Activated CD8-positive, alpha-beta T cell treated with anti-CD3 and anti-CD28 coated beads for 36 hours (primary cell): ENCODE data around the gene HNRNPA2B1. TPM values are rescaled to one million over a fixed set of nuclear protein-coding genes. Genes with fewer than 3 reads are reported as not detected.
"Not testable (repeated sequence)": the region's sequence is repeated elsewhere in the genome, so short reads cannot be mapped to it uniquely, and the experiment has no call there.

Source experiments
- ATAC-seq: fragments of 200-7000 bp; cut with Tn5 transposase; one replicate; pipeline ENCODE4 v1.10.0; 2021; ENCODE audit warnings: mild to moderate bottlenecking, moderate library complexity
- CTCF ChIA-PET: fragments of 350-600 bp; sonication (Branson Sonifier 250); formaldehyde crosslinking; loops from one replicate; lab custom pipeline; 2021; ENCODE audit warnings: antibody characterized with exemption; lab: Charles Lee
- POLR2A ChIA-PET: fragments of 350-600 bp; sonication (Branson Sonifier 250); formaldehyde crosslinking; loops from one replicate; lab custom pipeline; 2021; ENCODE audit warnings: antibody characterized with exemption; lab: Charles Lee
- DNase-seq: peaks from one replicate; pipeline ENCODE4 v3.0.0-alpha.2; 2020
- H3K27ac Mint-ChIP-seq: one replicate; pipeline ENCODE4 v1.8.0; 2021; ENCODE audit warnings: mild to moderate bottlenecking, mixed read lengths
- H3K27me3 Mint-ChIP-seq: one replicate; pipeline ENCODE4 v1.8.0; 2021; ENCODE audit warnings: mixed read lengths
- H3K36me3 Mint-ChIP-seq: one replicate; pipeline ENCODE4 v1.8.0; 2021; ENCODE audit warnings: low read depth, mixed read lengths
- H3K4me1 Mint-ChIP-seq: one replicate; pipeline ENCODE4 v1.8.0; 2021; ENCODE audit warnings: low read depth, mixed read lengths
- H3K4me3 Mint-ChIP-seq: one replicate; pipeline ENCODE4 v1.8.0; 2021; ENCODE audit warnings: mild to moderate bottlenecking, moderate library complexity, mixed read lengths
- H3K9me3 Mint-ChIP-seq: one replicate; pipeline ENCODE4 v1.8.0; 2021; ENCODE audit warnings: mixed read lengths
- intact Hi-C: fragments of 100-400 bp; cut with micrococcal nuclease; formaldehyde crosslinking; loops from one replicate; pipeline ENCODE4 v1.10.0; 2022
- total RNA-seq, 2 experiments: library from RNA; stranded (reverse); gene quantifications; one replicate each; pipeline ENCODE4 v1.2.3, GENCODE V29; 2021
- TF ChIP-seq, protein P1 (sequence below): fragments of 200-600 bp; IDR thresholded peaks from one replicate; pipeline ENCODE4 v1.8.0; 2022; ENCODE audit warnings: antibody characterized with exemption, mild to moderate bottlenecking

The HNRNPA2B1 gene
- total RNA-seq, 2 experiments from 2014 or later, result 871 to 893 TPM

DNA sequence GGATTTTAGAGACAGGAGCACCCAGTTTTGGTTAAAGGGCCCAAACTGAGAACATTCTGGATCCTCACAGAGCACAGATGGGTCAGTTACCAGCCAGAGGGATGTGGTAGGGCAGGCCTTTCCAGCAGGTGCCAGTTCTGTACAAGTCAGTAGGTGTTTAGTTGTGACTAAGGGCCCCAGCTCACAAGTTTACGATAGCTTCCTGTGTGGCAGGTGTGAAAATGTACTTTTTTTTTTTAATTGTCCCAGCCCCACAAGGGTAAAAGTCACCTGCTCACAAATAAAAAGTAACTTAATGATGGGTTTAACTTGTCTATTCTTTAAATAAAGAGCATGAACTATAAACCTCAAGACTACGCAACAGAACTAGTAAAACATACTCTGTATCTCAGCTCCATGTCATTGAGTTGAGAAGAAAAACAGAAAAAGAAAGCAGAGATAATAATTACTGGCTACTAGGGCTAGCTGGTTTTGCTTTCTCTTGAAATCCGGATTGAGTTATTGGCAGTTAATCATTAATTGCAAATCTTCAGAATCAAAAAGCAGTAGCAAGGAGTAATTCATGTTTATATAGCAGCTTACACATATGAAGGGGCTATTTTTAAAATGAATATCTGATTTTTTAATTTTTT is 33.1 kb downstream of the HNRNPA2B1 start:
- peak; percentile 85 for ATAC-seq
- H3K36me3 Mint-ChIP-seq, result peaks cover 53% of the 10 kb centered on the region
- peak overlapping the region; percentile 9 for H3K4me3 Mint-ChIP-seq
- H3K27me3 Mint-ChIP-seq, result no peaks in the 10 kb centered on the region
- peaks cover 2% of the 10 kb centered on the region for H3K9me3 Mint-ChIP-seq
- H3K27ac Mint-ChIP-seq, result peak overlapping the region; percentile 86
- intact Hi-C loops, result no loop called here
- DNase-seq, result peak; percentile 70
- CTCF ChIA-PET, result interaction anchor here (1.1 to 2.5 kb wide), 9 partner anchors 9 to 273 kb away, joined by 3 to 10 read pairs (median 6); no protein-coding TSS in a partner anchor
- POLR2A ChIA-PET, result interaction anchor here (1.1 to 3.1 kb wide), 12 partner anchors 11 to 76 kb away, joined by 3 to 39 read pairs (median 8); partner anchors contain the start of genes HNRNPA2B1 and NFE2L3
- TF ChIP-seq, protein P1, sequence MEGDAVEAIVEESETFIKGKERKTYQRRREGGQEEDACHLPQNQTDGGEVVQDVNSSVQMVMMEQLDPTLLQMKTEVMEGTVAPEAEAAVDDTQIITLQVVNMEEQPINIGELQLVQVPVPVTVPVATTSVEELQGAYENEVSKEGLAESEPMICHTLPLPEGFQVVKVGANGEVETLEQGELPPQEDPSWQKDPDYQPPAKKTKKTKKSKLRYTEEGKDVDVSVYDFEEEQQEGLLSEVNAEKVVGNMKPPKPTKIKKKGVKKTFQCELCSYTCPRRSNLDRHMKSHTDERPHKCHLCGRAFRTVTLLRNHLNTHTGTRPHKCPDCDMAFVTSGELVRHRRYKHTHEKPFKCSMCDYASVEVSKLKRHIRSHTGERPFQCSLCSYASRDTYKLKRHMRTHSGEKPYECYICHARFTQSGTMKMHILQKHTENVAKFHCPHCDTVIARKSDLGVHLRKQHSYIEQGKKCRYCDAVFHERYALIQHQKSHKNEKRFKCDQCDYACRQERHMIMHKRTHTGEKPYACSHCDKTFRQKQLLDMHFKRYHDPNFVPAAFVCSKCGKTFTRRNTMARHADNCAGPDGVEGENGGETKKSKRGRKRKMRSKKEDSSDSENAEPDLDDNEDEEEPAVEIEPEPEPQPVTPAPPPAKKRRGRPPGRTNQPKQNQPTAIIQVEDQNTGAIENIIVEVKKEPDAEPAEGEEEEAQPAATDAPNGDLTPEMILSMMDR, result no peak
- H3K4me1 Mint-ChIP-seq, result peaks cover 47% of the 10 kb centered on the region

DNA sequence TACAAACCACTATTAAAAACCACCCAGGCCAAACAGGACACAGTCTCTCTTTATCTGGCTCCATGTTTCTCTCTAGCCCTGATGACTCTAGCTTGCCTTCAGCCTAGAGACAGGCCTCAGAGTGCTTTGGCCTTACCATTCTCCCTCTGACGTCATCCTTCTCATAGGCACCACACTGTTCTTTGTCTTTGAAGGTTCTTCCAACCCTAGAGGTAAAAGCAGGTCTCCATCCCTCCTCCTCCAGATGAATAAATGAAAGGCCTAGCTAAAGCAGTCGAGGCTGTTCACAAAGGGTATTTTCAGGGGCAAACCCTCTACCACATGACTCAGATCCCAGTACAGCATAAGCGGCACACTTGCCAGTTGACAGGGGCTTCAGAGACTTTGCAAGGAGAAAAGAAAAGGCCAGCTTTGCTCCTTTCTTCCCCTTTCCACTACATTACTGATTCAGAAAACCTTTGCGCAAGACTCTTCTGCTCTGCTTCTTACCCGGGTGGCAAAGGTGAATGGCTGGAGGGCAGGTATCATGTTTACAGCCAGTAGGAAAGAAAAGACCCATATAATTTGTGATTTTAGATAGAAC is 33.8 kb downstream of the HNRNPA2B1 start:
- Mint-ChIP-seq H3K4me3 (peak overlapping the region; percentile 9), H3K36me3 (peaks cover 52% of the 10 kb centered on the region), H3K27ac (peak overlapping the region; percentile 86), H3K9me3 (peaks cover 2% of the 10 kb centered on the region), H3K27me3 (no peaks in the 10 kb centered on the region), H3K4me1 (peaks cover 52% of the 10 kb centered on the region)
- ChIA-PET POLR2A (interaction anchor here (1.1 to 3.1 kb wide), 14 partner anchors 10 to 82 kb away, joined by 3 to 39 read pairs (median 8); partner anchors contain the start of genes HNRNPA2B1 and NFE2L3), CTCF (interaction anchor here (1.1 to 2.5 kb wide), 10 partner anchors 9 to 272 kb away, joined by 3 to 10 read pairs (median 6); no protein-coding TSS in a partner anchor)
- intact Hi-C loops, result no loop called here
- ATAC-seq (peak; percentile 85), DNase-seq (peak; percentile 53)
- TF ChIP-seq, protein P1, result no peak

DNA sequence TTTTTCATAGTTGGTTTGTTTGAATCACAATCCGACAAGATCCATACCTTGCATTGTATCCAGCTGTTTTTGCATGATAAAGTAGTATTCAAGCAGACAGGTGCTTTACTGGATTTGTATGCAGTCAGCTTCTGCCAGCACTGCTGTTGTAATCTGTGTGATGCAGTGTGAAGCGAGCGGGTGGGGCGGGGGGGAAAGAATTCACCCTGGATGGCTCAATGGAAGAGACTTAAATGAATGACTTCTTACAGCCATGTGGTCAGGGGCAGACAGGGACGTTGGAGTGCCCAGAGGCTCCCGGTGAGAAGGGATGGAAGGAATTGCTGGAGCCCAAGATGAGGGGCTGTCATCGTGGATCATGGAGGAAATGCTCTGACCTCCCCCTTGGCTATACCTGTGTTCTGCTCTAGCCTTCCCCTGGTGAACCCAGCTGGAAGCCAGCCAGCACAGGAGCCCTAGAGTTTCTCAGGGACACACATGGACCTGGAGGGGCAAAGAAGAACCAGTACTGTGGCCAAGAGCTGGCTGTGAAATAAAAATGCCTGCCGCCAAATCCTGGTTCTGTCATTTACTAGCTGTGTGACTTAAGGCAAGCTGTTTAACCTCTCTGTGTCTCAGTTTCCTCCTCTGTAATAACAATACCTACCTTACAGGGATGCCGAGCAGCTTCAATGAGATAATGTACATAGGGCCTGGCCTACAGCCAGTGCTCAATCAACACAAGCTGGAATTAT is 34.4 kb downstream of the HNRNPA2B1 start:
- ChIA-PET CTCF (interaction anchor here (1.1 to 2.5 kb wide), 9 partner anchors 8 to 272 kb away, joined by 3 to 10 read pairs (median 6); no protein-coding TSS in a partner anchor), POLR2A (interaction anchor here (1.1 to 3.1 kb wide), 13 partner anchors 9 to 82 kb away, joined by 3 to 39 read pairs (median 8); partner anchors contain the start of genes HNRNPA2B1 and NFE2L3)
- intact Hi-C loops, result no loop called here
- TF ChIP-seq, protein P1, result no peak
- ATAC-seq (peak; percentile 3), DNase-seq (no peak)
- peak overlapping the region; percentile 86 for H3K27ac Mint-ChIP-seq
- H3K9me3 Mint-ChIP-seq, result peaks cover 2% of the 10 kb centered on the region
- peaks cover 57% of the 10 kb centered on the region for H3K4me1 Mint-ChIP-seq
- no peaks in the 10 kb centered on the region for H3K27me3 Mint-ChIP-seq
- peaks cover 47% of the 10 kb centered on the region for H3K36me3 Mint-ChIP-seq
- peak overlapping the region; percentile 9 for H3K4me3 Mint-ChIP-seq

DNA sequence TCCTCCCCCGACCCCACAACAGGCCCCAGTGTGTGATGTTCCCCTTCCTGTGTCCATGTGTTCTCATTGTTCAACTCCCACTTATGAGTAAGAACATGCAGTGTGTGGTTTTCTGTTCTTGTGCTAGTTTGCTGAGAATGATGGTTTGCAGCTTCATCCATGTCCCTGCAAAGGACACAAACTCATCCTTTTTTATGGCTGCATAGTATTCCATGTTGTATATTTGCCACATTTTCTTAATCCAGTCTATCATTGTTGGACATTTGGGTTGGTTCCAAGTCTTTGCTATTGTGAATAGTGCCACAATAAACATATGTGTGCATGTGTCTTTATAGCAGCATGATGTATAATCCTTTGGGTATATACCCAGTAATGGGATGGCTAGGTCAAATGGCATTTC is 36.7 kb downstream of the HNRNPA2B1 start:
- H3K4me3 Mint-ChIP-seq, H3K27me3 Mint-ChIP-seq, DNase-seq, H3K27ac Mint-ChIP-seq, ATAC-seq, H3K9me3 Mint-ChIP-seq, intact Hi-C loops: not testable (repeated sequence)
- H3K4me1 Mint-ChIP-seq, result peaks cover 72% of the 10 kb centered on the region
- H3K36me3 Mint-ChIP-seq, result peaks cover 42% of the 10 kb centered on the region
- ChIA-PET POLR2A (interaction anchor here (1.0 to 13.9 kb wide), 2 partner anchors 24 to 33 kb away, joined by 5 to 359 read pairs; partner anchors contain the start of genes CBX3 and HNRNPA2B1), CTCF (interaction anchor here (1.1 to 1.2 kb wide), 2 partner anchors 11 to 73 kb away, joined by 3 read pairs; no protein-coding TSS in a partner anchor)

DNA sequence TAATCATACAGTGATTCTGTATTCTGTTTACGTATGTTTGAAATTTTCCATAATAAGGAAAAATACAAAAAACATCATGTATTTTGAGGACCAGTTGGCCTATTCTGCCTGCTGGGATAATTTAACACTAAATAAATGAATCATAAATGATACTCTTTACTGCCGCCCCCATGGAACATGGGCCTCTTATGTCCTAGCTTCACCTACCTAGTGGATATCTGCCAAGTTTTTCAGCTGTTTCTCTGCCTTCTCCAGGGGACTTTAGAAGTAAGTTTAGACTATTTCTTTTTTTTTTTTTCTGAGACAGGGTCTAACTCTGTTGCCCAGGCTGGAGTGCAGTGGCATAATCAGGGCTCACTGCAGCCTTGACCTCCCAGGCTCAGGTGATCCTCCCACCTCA is 38.1 kb downstream of the HNRNPA2B1 start:
- CTCF ChIA-PET, result interaction anchor here (1.1 to 1.4 kb wide), 2 partner anchors 12 to 72 kb away, joined by 3 read pairs; no protein-coding TSS in a partner anchor
- TF ChIP-seq, protein P1, result no peak
- DNase-seq (no peak), ATAC-seq (no peak)
- peaks cover 2% of the 10 kb centered on the region for H3K9me3 Mint-ChIP-seq
- peaks cover 47% of the 10 kb centered on the region for H3K36me3 Mint-ChIP-seq
- H3K27ac Mint-ChIP-seq, result peak overlapping the region; percentile 49
- no peaks in the 10 kb centered on the region for H3K27me3 Mint-ChIP-seq
- intact Hi-C loops, result no loop called here
- peaks cover 78% of the 10 kb centered on the region for H3K4me1 Mint-ChIP-seq
- POLR2A ChIA-PET, result interaction anchor here (1.4 to 13.9 kb wide), 4 partner anchors 11 to 34 kb away, joined by 6 to 359 read pairs (median 20); partner anchors contain the start of genes CBX3, HNRNPA2B1 and NFE2L3
- no peak overlapping the region for H3K4me3 Mint-ChIP-seq
